Activated naive CD4-positive, alpha-beta T cell treated with anti-CD3 and anti-CD28 coated beads, Interleukin-2, amount 50 U/mL, for 16 hours (primary cell): ENCODE data around the gene NIP7.
A peak's percentile ranks its signal among the peaks of the same experiment; 100 is the strongest.
"Not testable (repeated sequence)": the region's sequence is repeated elsewhere in the genome, so short reads cannot be mapped to it uniquely, and the experiment has no call there.

Experiments
- DNase-seq: peaks from one replicate; pipeline ENCODE4 v3.0.0-alpha.2; 2020

The NIP7 gene

GRCh38 chr16:69339289-69340094 lies at the start of gene NIP7, which contains the start of gene COG8:
Gene NIP7, plus strand, starts transcription at chr16:69339772. Its CDS starts 58 bp downstream, at chr16:69339830.
Gene COG8, minus strand, starts transcription at chr16:69339564. Its CDS starts 12 bp downstream, at chr16:69339552.
- peak; percentile 90 for DNase-seq

GRCh38 chr16:69291657-69292056 lies 47.9 kb upstream of the NIP7 start:
- not testable (repeated sequence) for DNase-seq

- DNase-seq: no peak
These were observed 46.2 kb upstream of the NIP7 start for GRCh38 chr16:69293401-69293800.

GRCh38 chr16:69294051-69294450 lies 45.5 kb upstream of the NIP7 start:
- DNase-seq: no peak

GRCh38 chr16:69296771-69297170 lies 42.8 kb upstream of the NIP7 start:
- not testable (repeated sequence) for DNase-seq

GRCh38 chr16:69298261-69298660 lies 41.3 kb upstream of the NIP7 start:
- DNase-seq: no peak

- DNase-seq: no peak
These were observed 38.4 kb upstream of the NIP7 start for GRCh38 chr16:69301187-69301586.

- no peak for DNase-seq
These were observed 37.7 kb upstream of the NIP7 start for GRCh38 chr16:69301861-69302260.

- no peak for DNase-seq
These were observed 37.3 kb upstream of the NIP7 start for GRCh38 chr16:69302301-69302700.

GRCh38 chr16:69306031-69306430 lies 33.5 kb upstream of the NIP7 start:
- no peak for DNase-seq

GRCh38 chr16:69307091-69307490 lies 32.5 kb upstream of the NIP7 start:
- DNase-seq: no peak

- DNase-seq: no peak
These were observed 31.7 kb upstream of the NIP7 start for GRCh38 chr16:69307856-69308255.

- no peak for DNase-seq
These were observed 30.3 kb upstream of the NIP7 start for GRCh38 chr16:69309316-69309715.

GRCh38 chr16:69310653-69311532 lies 28.7 kb upstream of the NIP7 start, which contains the start of gene VPS4A:
Gene VPS4A, plus strand, starts transcription at chr16:69311350. Its CDS starts 162 bp downstream, at chr16:69311512.
- DNase-seq: peak; percentile 97

GRCh38 chr16:69311533-69312387 lies 27.8 kb upstream of the NIP7 start:
- peak; percentile 26 for DNase-seq

- no peak for DNase-seq
These were observed 26.1 kb upstream of the NIP7 start for GRCh38 chr16:69313469-69313868.

GRCh38 chr16:69314534-69314933 lies 25.0 kb upstream of the NIP7 start:
- no peak for DNase-seq

GRCh38 chr16:69315486-69316311 lies 23.9 kb upstream of the NIP7 start:
- DNase-seq: no peak

- DNase-seq: no peak
These were observed 23.0 kb upstream of the NIP7 start for GRCh38 chr16:69316595-69317034.

- DNase-seq: no peak
These were observed 21.2 kb upstream of the NIP7 start for GRCh38 chr16:69318177-69318910.

GRCh38 chr16:69318911-69319289 lies 20.7 kb upstream of the NIP7 start:
- no peak for DNase-seq
